ENCODE results near the gene CFAP68. TPM values are rescaled to one million over a fixed set of nuclear protein-coding genes. Genes with fewer than 3 reads are reported as not detected.

Gene CFAP68, protein sequence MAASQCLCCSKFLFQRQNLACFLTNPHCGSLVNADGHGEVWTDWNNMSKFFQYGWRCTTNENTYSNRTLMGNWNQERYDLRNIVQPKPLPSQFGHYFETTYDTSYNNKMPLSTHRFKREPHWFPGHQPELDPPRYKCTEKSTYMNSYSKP
- 26.0 TPM for total RNA-seq
- long read RNA-seq, transcript C11orf1-201 (4 exons, 2,885 nt) = major isoform, 8 of 13 reads
- long read RNA-seq, partial matches to known transcripts = 0 of 13 reads
- long read RNA-seq, other reads (novel, unspliced or antisense) = 1 of 13 reads

DNA sequence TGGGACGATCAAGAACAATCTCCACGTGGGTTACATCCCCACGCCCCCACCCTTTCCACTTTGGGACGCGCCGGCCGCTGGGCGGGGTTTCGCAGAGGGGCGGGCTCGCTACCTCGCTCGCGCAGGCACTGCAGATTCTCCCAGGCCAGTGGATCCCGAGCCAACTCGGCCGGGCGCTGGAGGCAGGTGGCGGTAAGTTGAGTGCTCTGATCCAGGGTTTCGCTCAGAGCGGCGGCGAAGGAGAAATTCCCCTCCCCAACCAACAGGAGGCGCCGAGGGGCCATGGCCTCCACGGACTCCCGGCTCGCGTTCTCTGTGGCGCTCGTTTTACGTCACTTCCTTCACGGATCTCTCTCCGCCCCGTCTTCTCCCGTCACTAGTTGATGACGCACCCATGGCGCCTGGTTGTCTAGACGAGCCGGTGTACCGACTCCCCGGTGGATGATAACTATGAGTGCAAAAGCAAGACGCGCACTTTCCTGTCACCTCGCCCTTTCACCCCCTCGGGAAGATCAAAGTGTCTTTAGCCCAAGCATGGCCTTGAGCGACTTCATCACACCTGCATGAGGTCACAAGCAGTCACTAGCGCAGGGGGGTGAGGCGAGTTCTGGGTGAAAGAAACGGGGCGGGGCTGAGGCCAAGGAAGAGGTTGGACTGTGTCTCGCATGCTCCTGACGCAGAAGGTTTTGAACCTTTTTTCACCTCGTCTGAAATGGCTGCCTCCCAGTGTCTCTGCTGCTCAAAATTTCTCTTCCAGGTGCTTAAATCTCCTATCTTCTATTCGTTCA, at the start of gene CFAP68, which contains the start of gene FDXACB1:
Gene CFAP68 (plus strand): TSS at position 693 of the 788 bp plus-strand sequence. CDS start 20 bp downstream, at position 713.
Gene FDXACB1 (minus strand): TSS at position 317 of the 788 bp plus-strand sequence. CDS start 33 bp downstream, at position 284.
- H3K27me3 ChIP-seq (ENCODE audit: low read depth) = no peaks in the 10 kb centered on the region
- H3K4me3 ChIP-seq = peak within 1 kb of the TSS; percentile 76
- TF ChIP-seq, protein P1, sequence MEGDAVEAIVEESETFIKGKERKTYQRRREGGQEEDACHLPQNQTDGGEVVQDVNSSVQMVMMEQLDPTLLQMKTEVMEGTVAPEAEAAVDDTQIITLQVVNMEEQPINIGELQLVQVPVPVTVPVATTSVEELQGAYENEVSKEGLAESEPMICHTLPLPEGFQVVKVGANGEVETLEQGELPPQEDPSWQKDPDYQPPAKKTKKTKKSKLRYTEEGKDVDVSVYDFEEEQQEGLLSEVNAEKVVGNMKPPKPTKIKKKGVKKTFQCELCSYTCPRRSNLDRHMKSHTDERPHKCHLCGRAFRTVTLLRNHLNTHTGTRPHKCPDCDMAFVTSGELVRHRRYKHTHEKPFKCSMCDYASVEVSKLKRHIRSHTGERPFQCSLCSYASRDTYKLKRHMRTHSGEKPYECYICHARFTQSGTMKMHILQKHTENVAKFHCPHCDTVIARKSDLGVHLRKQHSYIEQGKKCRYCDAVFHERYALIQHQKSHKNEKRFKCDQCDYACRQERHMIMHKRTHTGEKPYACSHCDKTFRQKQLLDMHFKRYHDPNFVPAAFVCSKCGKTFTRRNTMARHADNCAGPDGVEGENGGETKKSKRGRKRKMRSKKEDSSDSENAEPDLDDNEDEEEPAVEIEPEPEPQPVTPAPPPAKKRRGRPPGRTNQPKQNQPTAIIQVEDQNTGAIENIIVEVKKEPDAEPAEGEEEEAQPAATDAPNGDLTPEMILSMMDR (IDR thresholded peaks at IDR 0.05; ENCODE audit: borderline replicate concordance) = peak; percentile 96
- H3K9me3 ChIP-seq (replicated peaks) = no peaks in the 10 kb centered on the region
- peak within 1 kb of the TSS; percentile 96 for H3K27ac ChIP-seq (replicated peaks)
- DNase-seq = peak; percentile 95
- intact Hi-C loops (cut with micrococcal nuclease) = no loop called here
- H3K36me3 ChIP-seq = peaks cover 10% of the 10 kb centered on the region
- peaks cover 20% of the 10 kb centered on the region for H3K4me1 ChIP-seq

DNA sequence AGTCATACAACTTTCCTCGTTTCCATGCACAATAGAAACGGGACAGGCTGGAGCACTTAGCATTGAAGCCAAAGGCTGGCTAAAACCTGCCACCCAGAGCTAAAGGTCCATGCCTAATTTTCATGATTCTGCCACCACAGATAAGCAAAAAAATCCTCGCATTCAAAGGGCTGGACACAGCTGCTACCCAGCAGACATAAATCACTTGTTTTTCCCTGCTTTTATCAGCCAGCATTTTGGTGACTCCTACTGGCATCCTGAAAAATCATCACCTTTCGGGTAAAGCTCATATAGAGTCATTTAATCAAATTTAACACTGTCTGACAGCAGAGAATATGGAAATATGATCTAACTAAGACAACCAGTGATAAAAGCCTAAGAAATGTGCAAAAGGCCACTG, 45.8 kb upstream of the CFAP68 start:
- TF ChIP-seq, protein P1 (IDR thresholded peaks at IDR 0.05; ENCODE audit: borderline replicate concordance) = peak; percentile 44
- H3K27ac ChIP-seq (replicated peaks) = no peak overlapping the region
- H3K4me3 ChIP-seq = no peak overlapping the region
- peaks cover 52% of the 10 kb centered on the region for H3K36me3 ChIP-seq
- intact Hi-C loops (cut with micrococcal nuclease) = loop anchor here (10.0 kb wide), 1 partner anchor 59 kb away; no protein-coding TSS in a partner anchor
- H3K27me3 ChIP-seq (ENCODE audit: low read depth) = no peaks in the 10 kb centered on the region
- H3K9me3 ChIP-seq (replicated peaks) = no peaks in the 10 kb centered on the region
- no peak for DNase-seq
- H3K4me1 ChIP-seq = peaks cover 6% of the 10 kb centered on the region

DNA sequence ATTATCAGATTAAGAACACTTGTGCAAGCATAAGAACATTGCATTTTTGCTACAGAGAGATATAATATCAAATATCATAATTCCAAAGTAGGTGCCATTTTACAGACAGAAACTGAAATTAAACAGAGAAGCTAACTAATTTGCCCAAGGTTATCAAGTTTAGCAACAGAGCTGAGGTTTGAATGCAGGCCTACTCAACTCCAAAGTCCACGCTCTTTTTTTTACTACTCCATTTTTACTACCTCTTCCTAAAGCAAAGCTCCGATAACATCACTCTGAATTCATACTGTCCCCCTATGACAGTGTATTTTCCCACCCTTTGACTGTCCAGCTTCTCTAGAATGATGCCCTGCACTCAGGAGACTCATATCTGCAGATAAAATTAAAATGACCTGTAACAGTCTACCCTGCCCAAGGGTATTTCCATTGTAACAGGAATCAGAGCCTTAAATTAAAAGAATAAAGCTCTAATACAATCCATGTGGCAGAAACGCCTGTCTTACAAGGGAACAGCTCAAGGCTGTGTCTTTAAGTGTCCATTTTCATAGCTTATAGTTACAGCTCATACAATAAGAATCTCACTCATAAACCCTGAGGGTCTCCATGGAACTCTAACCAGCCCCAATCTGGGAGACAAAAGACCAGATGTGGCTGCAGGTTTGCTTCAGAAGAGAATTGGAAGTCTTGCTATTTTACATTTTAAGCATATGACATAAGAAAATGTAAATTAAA, 44.7 kb upstream of the CFAP68 start:
- no peaks in the 10 kb centered on the region for H3K27me3 ChIP-seq (ENCODE audit: low read depth)
- H3K4me1 ChIP-seq = peaks cover 6% of the 10 kb centered on the region
- H3K27ac ChIP-seq (replicated peaks) = no peak overlapping the region
- no peak for DNase-seq
- intact Hi-C loops (cut with micrococcal nuclease) = loop anchor here (10.0 kb wide), 1 partner anchor 60 kb away; no protein-coding TSS in a partner anchor
- H3K9me3 ChIP-seq (replicated peaks) = no peaks in the 10 kb centered on the region
- no peak overlapping the region for H3K4me3 ChIP-seq
- TF ChIP-seq, protein P1 (IDR thresholded peaks at IDR 0.05; ENCODE audit: borderline replicate concordance) = no peak
- peaks cover 47% of the 10 kb centered on the region for H3K36me3 ChIP-seq

DNA sequence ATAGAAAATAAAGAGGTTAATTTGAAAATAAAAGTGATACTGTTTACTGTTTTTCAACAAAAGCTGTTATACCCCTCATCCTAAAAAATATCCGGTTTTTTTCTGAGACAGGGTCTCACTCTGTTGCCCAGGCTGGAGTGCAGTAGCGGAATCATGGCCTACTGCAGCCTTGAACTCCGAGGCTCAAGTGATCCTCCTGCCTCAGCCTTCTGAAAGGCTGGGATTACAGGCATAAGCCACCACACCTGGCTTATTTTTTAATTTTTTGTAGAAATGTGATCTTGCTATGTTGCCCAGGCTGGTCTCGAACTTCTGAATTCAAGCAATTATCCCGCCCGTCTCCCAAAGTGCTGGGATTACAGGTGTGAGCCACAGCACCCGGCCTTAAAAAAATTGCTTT, 43.7 kb upstream of the CFAP68 start:
- intact Hi-C loops (cut with micrococcal nuclease) = loop anchor here (10.0 kb wide), 1 partner anchor 61 kb away; no protein-coding TSS in a partner anchor
- H3K27ac ChIP-seq (replicated peaks) = no peak overlapping the region
- no peaks in the 10 kb centered on the region for H3K27me3 ChIP-seq (ENCODE audit: low read depth)
- TF ChIP-seq, protein P1 (IDR thresholded peaks at IDR 0.05; ENCODE audit: borderline replicate concordance) = no peak
- H3K36me3 ChIP-seq = peaks cover 45% of the 10 kb centered on the region
- no peak for DNase-seq
- H3K4me3 ChIP-seq = no peak overlapping the region
- H3K9me3 ChIP-seq (replicated peaks) = no peaks in the 10 kb centered on the region
- peaks cover 13% of the 10 kb centered on the region for H3K4me1 ChIP-seq

DNA sequence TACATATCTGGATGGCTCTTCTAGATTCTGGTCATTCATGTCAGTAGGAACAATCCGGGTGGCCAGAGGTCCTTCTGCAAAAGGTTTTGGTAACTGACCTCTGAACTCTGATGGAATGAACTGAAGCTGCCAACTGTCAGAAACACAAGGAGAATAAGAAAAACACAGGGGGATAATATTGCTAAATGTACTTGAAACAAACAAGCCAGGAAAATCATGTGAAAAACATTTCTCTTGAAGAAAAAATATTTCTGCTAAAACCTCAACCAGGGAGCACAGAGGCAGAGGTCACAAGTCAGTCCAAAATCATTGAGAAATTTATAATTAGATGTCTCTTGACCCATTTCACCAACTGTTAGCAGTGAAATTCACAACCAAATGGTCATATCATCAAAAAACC, 43.2 kb upstream of the CFAP68 start:
- Histone ChIP-seq H3K9me3 (replicated peaks) (no peaks in the 10 kb centered on the region), H3K27ac (replicated peaks) (no peak overlapping the region), H3K4me1 (peaks cover 15% of the 10 kb centered on the region), H3K27me3 (ENCODE audit: low read depth) (no peaks in the 10 kb centered on the region), H3K4me3 (no peak overlapping the region), H3K36me3 (peaks cover 40% of the 10 kb centered on the region)
- intact Hi-C loops (cut with micrococcal nuclease) = loop anchor here (10.0 kb wide), 1 partner anchor 61 kb away; no protein-coding TSS in a partner anchor
- TF ChIP-seq, protein P1 (IDR thresholded peaks at IDR 0.05; ENCODE audit: borderline replicate concordance) = no peak
- no peak for DNase-seq
